Keratinocyte (primary cell): ENCODE data around the gene METTL22.

Source experiments
- EZH2 ChIP-seq: IDR thresholded peaks from one replicate; pipeline ENCODE4 v1.6.1; 2012; ENCODE audit warnings: inconsistent platforms, mild to moderate bottlenecking, low read length, moderate library complexity
- TF ChIP-seq, protein P1 (sequence below), 3 experiments: IDR thresholded peaks in 1 of 3; conservative IDR thresholded peaks in 1 of 3; optimal IDR thresholded peaks in 1 of 3; 2 replicates in 2 of 3; 3 replicates in 1 of 3; pipeline versions ENCODE3 to v1.5.1; 2011; ENCODE audit warnings: low read length in 3 of 3, mild to moderate bottlenecking in 3 of 3, moderate library complexity in 2 of 3, control low read depth in 1 of 3, inconsistent platforms in 1 of 3; ENCODE audit not compliant: insufficient read depth in 2 of 3; ENCODE audit errors: extremely low read depth in 1 of 3

DNA sequence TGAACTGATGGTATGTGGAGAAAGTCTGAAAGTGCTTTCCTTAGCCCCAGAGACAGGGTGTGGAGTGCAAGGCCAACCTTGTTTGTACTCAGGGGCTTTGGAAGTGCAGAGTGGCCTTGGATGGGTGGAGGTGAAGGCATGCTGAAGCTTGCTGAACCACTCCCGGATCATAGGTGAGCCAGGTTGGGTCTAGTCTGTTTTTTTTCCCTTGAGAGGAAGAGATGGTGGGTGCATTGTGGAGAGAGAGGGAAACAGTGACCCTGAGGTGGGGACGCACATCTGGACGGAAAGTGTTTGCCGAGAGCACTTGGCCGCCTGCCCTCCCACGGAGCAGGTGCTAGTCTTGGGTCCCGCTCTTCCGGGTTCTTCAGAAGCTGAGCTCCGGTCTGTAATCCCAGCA is 65.4 kb downstream of the METTL22 start:
- TF ChIP-seq, protein P1, sequence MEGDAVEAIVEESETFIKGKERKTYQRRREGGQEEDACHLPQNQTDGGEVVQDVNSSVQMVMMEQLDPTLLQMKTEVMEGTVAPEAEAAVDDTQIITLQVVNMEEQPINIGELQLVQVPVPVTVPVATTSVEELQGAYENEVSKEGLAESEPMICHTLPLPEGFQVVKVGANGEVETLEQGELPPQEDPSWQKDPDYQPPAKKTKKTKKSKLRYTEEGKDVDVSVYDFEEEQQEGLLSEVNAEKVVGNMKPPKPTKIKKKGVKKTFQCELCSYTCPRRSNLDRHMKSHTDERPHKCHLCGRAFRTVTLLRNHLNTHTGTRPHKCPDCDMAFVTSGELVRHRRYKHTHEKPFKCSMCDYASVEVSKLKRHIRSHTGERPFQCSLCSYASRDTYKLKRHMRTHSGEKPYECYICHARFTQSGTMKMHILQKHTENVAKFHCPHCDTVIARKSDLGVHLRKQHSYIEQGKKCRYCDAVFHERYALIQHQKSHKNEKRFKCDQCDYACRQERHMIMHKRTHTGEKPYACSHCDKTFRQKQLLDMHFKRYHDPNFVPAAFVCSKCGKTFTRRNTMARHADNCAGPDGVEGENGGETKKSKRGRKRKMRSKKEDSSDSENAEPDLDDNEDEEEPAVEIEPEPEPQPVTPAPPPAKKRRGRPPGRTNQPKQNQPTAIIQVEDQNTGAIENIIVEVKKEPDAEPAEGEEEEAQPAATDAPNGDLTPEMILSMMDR (optimal IDR thresholded peaks at IDR 0.05 in 1 of 3, IDR thresholded peaks at IDR 0.05 in 1 of 3, conservative IDR thresholded peaks at IDR 0.05 in 1 of 3; ENCODE audit: extremely low read depth in 1 of 3, insufficient read depth in 2 of 3, low read length in 3 of 3): no peak
- TF ChIP-seq EZH2: no peak
